ENCODE data around the gene EBI3. TPM values are rescaled to one million over a fixed set of nuclear protein-coding genes. Genes with fewer than 3 reads are reported as not detected.

The EBI3 gene
- total and polyA plus RNA-seq, 4 donors: 1.8 to 7.8 (median 2.5) TPM

DNA sequence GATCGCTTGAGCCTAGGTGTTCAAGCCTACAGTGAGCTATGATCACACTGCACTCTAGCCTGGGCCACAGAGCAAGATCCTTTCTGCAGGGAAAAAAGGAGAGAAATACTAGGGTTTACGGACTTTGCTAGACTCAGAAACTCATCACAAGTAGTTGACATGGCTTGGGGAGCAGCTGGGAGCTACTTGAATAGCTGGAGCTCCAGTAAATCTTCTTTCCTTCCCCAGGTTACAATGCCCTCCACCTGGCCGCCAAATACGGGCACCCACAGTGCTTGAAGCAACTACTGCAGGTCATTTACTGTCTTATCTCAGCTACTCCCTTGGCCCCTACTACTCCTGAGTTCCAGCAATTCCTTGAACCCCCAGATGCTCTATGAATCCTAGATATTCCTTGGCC, 27.5 kb upstream of the EBI3 start:
- Histone ChIP-seq H3K27ac (ENCODE audit: low read depth in 1 of 2, low read length in 2 of 2) (no peak overlapping the region), H3K27me3 (ENCODE audit: control insufficient read depth in 4 of 4, insufficient read depth in 4 of 4, low read length in 3 of 4) (no peaks in the 10 kb centered on the region), H3K4me1 (ENCODE audit: control insufficient read depth in 4 of 4, insufficient read depth in 4 of 4, low read length in 3 of 4) (peaks cover 0 to 5% (median 0%) of the 10 kb centered on the region in 4 donors), H3K9ac (ENCODE audit: low read depth in 1 of 2, low read length in 2 of 2) (no peak overlapping the region), H3K9me3 (ENCODE audit: control insufficient read depth in 4 of 4, low read length in 3 of 4) (no peaks in the 10 kb centered on the region), H3K36me3 (ENCODE audit: control insufficient read depth in 4 of 4, insufficient read depth in 3 of 4, low read depth in 1 of 4, low read length in 3 of 4) (no peaks in the 10 kb centered on the region), H3K4me3 (ENCODE audit: low read depth in 1 of 3, low read length in 3 of 3) (no peak overlapping the region)
- 92% methylated on average over 4 of the region's 4 CpGs for WGBS
- no peak for TF ChIP-seq HNF4A (conservative IDR thresholded peaks at IDR 0.05)
- TF ChIP-seq, protein P1, sequence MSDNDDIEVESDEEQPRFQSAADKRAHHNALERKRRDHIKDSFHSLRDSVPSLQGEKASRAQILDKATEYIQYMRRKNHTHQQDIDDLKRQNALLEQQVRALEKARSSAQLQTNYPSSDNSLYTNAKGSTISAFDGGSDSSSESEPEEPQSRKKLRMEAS (IDR thresholded peaks at IDR 0.05): no peak
- no peak for TF ChIP-seq EGR1 (IDR thresholded peaks at IDR 0.05; ENCODE audit: low read depth in 2 of 2)
- TF ChIP-seq, protein P2, sequence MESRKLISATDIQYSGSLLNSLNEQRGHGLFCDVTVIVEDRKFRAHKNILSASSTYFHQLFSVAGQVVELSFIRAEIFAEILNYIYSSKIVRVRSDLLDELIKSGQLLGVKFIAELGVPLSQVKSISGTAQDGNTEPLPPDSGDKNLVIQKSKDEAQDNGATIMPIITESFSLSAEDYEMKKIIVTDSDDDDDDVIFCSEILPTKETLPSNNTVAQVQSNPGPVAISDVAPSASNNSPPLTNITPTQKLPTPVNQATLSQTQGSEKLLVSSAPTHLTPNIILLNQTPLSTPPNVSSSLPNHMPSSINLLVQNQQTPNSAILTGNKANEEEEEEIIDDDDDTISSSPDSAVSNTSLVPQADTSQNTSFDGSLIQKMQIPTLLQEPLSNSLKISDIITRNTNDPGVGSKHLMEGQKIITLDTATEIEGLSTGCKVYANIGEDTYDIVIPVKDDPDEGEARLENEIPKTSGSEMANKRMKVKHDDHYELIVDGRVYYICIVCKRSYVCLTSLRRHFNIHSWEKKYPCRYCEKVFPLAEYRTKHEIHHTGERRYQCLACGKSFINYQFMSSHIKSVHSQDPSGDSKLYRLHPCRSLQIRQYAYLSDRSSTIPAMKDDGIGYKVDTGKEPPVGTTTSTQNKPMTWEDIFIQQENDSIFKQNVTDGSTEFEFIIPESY (IDR thresholded peaks at IDR 0.05): no peak
- TF ChIP-seq, protein P3, sequence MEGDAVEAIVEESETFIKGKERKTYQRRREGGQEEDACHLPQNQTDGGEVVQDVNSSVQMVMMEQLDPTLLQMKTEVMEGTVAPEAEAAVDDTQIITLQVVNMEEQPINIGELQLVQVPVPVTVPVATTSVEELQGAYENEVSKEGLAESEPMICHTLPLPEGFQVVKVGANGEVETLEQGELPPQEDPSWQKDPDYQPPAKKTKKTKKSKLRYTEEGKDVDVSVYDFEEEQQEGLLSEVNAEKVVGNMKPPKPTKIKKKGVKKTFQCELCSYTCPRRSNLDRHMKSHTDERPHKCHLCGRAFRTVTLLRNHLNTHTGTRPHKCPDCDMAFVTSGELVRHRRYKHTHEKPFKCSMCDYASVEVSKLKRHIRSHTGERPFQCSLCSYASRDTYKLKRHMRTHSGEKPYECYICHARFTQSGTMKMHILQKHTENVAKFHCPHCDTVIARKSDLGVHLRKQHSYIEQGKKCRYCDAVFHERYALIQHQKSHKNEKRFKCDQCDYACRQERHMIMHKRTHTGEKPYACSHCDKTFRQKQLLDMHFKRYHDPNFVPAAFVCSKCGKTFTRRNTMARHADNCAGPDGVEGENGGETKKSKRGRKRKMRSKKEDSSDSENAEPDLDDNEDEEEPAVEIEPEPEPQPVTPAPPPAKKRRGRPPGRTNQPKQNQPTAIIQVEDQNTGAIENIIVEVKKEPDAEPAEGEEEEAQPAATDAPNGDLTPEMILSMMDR (IDR thresholded peaks at IDR 0.05; ENCODE audit: low read depth, low read length, missing input control): no peak
- TF ChIP-seq GABPA (IDR thresholded peaks at IDR 0.05 in 1 of 2, conservative IDR thresholded peaks at IDR 0.05 in 1 of 2): no peak
- no peak for TF ChIP-seq SP1 (IDR thresholded peaks at IDR 0.05)
- TF ChIP-seq NR2F2 (IDR thresholded peaks at IDR 0.05): no peak
- TF ChIP-seq FOXA1 (IDR thresholded peaks at IDR 0.05): no peak
- TF ChIP-seq FOXA2 (IDR thresholded peaks at IDR 0.05): no peak
- TF ChIP-seq, protein P4, sequence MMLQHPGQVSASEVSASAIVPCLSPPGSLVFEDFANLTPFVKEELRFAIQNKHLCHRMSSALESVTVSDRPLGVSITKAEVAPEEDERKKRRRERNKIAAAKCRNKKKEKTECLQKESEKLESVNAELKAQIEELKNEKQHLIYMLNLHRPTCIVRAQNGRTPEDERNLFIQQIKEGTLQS (IDR thresholded peaks at IDR 0.05): no peak
- no peak for TF ChIP-seq RAD21 (IDR thresholded peaks at IDR 0.05)
- TF ChIP-seq, protein P5, sequence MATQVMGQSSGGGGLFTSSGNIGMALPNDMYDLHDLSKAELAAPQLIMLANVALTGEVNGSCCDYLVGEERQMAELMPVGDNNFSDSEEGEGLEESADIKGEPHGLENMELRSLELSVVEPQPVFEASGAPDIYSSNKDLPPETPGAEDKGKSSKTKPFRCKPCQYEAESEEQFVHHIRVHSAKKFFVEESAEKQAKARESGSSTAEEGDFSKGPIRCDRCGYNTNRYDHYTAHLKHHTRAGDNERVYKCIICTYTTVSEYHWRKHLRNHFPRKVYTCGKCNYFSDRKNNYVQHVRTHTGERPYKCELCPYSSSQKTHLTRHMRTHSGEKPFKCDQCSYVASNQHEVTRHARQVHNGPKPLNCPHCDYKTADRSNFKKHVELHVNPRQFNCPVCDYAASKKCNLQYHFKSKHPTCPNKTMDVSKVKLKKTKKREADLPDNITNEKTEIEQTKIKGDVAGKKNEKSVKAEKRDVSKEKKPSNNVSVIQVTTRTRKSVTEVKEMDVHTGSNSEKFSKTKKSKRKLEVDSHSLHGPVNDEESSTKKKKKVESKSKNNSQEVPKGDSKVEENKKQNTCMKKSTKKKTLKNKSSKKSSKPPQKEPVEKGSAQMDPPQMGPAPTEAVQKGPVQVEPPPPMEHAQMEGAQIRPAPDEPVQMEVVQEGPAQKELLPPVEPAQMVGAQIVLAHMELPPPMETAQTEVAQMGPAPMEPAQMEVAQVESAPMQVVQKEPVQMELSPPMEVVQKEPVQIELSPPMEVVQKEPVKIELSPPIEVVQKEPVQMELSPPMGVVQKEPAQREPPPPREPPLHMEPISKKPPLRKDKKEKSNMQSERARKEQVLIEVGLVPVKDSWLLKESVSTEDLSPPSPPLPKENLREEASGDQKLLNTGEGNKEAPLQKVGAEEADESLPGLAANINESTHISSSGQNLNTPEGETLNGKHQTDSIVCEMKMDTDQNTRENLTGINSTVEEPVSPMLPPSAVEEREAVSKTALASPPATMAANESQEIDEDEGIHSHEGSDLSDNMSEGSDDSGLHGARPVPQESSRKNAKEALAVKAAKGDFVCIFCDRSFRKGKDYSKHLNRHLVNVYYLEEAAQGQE (IDR thresholded peaks at IDR 0.05): no peak
- no peak for TF ChIP-seq TAF1 (conservative IDR thresholded peaks at IDR 0.05)
- no peak for TF ChIP-seq JUND (IDR thresholded peaks at IDR 0.05)
- no peak for TF ChIP-seq RXRA (IDR thresholded peaks at IDR 0.05)
- no peak for TF ChIP-seq HNF4G (IDR thresholded peaks at IDR 0.05)
- no peak for TF ChIP-seq YY1 (IDR thresholded peaks at IDR 0.05)
- no peak for DNase-seq (ENCODE audit: low spot score)

Data from liver (tissue), 9 donors.